Renal cortical epithelial cell (primary cell): ENCODE data around the gene FOXF1. TPM values are rescaled to one million over a fixed set of nuclear protein-coding genes. Genes with fewer than 3 reads are reported as not detected.

Source experiments
- DNase-seq: peaks from one replicate; pipeline ENCODE4 v3.0.0-alpha.2; 2011; ENCODE audit warnings: low read depth
- total RNA-seq: library from RNA; depleted of rRNA; stranded (reverse); fragments of >200 nt; gene quantifications from 2 replicates; pipeline ENCODE4 v1.2.3, GENCODE V29; 2014

Gene FOXF1
- total RNA-seq, 1 donor from 2014 or later: not detected

DNA sequence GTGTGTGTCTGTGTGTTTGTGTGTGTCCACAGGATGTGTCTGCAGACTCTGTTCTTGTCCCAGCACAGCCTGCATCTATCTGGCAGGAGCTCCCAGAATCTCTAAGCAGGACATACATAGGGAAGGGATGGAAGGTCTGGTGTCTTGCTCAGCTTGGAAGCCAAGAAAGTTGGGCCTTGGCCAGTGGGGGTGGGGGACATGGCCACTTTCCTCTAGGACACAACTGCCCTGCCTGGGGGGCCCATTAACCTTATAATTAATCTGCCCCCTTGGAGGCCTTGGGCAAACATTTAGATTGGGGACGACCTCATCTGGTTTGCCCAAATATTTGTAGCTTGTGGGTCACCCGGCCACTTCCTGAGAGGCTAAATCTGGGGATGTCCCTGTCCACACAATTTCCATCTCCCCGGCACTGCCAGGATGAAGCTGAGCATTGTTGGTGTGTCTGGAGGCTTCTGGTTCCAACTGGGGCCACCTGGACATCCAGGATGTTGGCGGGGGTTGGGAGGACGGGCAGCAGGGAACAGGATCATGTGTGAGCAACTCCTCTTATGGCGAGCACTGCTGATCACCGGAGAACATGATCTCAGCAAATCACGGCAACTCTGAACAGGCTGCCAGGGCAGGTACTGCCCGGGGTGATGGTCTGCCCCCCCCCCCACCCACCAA lies 17.2 kb upstream of the FOXF1 start:
- DNase-seq: no peak

DNA sequence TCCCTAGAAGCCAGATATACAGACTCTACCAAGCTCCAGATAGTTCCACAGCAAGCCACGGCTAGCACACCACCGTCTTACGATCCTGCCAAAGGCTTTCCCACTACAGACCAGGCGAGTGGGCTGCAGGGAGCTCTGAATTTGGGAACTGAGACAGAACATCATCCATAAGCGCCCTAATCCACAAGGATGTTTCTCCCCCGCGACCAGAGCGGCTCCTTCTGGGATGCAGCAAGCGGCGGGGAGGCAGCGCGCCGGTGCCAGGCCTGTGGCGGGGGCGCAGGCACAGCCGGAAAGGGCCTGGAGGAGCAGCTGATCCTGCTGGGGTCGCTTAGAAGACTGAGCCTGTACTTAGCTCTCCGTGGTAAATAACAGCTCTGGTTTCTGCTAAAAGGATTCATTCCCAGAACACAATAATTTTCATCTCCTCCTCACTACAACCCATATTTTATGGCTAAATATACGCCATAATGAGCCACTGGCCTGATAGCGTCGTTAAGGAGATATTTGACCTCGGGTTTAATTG lies 16.2 kb upstream of the FOXF1 start:
- DNase-seq: no peak

DNA sequence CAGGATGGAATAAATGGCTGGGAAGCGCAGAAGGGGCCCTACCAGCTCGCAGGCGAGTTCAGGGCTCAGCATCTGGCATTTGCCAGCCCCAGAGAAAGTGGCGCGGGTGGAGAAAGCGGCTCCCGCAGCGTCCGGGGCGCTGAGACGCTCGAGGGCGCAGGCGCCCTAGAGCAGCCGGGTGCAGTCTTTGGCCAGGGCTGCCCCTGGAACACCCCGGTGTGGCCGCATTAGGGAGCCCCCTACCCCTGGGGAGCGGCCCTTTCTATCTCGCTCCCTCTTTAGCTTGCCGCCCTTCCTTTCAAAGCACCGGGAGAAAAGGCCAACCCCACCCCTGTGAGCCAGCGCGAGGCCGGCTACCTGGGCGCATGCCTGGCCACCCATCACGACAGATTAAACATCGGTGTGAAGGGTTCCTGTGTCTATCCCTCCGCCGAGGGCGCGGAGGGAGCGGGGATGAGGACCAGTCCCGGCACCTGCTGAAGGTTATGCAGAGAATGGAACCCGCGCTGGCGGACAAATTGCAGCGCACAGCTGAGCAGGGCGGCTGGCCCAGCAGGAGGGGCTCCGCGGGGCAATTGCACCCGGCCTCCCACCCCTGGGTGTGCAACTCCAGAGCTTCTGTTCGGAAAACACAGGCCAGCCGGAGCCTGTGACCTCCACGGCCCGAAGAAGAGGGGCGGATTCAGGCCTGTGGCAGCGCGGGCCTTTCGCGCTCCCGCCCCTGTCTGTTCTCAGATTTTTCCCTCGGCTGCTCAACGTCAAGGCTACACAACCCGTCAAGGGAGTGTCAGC lies 15.6 kb upstream of the FOXF1 start:
- no peak for DNase-seq

DNA sequence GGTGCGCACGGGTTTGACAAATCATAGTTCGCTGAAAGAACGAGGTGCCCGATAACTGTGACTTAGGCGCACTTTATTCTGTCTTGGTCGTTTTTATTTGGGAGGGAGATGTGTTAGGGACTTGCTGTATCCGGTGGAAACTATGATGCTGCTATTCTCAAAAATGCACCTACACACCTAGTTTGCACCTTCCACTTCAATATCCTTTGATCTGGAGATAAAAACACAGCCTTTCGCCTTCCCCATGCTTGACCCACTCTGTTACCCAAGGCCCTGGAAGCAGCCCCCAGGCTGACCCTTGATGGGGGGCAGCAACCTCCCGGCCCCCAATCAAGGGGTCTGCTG lies 15.0 kb upstream of the FOXF1 start:
- no peak for DNase-seq

DNA sequence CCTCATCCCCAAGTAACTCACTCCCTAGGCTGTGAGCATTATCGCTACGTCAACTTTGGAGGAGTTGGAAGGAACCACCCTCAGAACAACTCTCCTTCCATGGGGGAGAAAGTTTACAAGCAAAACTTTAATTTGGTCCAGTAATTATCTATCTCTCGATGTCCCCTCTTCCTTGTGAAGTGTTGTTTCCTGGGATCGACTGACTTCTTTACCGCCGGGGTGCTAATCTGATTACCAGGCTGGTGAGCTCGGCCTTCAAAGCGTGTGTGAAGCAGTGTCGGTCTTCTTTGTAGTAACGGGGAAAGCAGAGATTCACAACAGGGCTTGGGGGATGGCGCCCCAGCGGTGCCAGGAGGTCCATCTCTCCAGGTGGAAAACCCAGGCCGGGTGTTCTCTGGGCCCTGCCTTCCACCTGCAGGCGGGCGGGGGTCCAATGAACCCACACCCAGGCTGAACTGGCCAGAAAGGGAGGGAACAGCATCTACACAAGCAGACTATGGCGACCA lies 14.5 kb upstream of the FOXF1 start:
- DNase-seq: no peak

DNA sequence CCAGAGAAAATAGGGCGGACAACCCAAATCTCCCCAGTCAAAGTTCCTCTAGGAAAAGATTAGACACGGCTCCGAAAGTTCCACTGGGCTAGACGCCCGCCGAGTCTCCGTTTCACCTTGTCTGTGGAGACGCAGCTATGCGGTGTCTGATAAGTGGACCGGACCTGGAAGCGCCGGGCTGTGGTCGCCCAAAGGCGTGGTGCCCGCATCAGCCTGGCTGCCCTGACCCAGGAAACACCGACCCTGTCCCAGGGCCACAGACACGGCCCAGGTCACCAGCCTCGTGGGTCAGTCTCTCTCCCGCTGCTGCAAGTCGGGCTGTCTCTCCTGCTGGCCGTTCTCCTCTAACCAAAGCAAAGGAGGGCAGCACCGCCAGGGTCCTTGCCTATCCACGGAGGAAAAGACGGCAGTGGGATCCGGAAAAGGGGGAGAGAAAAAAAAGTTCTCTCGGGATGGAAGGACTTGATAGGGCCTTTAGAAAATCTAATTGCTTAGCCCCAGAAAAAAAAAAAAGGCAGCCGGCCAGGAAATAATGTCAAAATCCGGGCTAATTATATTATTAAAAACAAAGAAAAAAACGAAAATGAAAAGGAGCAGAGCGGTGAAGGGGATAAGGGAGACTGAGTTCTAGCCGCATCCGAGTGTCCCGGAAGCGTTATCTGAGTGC lies 13.9 kb upstream of the FOXF1 start:
- no peak for DNase-seq

DNA sequence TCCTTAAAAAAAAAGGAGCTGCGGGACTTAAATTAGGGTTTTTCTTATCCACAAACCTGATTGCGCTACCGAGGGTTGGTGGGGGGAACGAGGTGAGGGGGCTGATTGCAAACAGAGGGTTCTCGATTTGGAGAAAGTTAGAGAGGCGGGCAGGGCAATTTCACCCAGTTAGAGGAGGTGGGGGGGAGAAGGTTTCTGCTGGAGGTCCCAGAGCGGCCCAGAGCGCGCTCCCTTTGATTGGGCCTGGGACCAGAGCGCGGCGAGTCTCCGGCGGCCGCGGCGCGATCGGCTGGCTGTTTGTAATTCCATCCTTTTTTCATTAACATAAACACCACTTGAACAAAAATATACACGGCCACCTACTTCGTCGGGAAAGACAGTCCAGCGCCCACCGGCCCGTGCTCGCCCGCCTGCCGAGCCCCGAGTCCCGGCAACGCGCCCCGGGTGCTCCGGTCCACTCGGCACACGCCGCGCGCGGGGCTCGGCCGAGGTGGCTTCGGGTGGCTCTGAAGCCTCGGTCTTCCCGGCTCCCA lies 13.3 kb upstream of the FOXF1 start:
- no peak for DNase-seq

DNA sequence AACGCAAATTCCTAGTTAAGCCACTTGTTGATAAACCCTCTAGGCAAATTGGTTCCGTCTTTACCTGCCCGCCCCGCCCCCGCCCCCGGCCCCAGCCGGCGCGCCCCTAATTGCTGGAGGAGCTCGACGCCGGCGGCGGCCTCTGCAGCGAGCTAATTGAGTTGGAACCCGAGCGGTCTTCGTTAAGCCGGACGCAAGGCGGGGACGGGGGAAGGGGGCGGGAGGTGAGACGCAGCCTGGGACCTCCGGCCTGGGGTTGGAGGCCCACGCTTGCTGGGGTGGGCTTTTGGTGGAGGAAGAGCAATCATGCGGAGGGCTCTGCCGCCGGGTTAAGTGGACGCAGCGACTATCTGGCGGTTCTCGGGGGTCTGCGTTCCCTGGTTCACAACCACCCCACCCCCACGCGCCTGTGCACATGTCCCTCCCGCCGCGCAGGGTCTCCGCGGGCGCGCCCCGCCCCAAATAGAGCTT lies 12.7 kb upstream of the FOXF1 start:
- no peak for DNase-seq

DNA sequence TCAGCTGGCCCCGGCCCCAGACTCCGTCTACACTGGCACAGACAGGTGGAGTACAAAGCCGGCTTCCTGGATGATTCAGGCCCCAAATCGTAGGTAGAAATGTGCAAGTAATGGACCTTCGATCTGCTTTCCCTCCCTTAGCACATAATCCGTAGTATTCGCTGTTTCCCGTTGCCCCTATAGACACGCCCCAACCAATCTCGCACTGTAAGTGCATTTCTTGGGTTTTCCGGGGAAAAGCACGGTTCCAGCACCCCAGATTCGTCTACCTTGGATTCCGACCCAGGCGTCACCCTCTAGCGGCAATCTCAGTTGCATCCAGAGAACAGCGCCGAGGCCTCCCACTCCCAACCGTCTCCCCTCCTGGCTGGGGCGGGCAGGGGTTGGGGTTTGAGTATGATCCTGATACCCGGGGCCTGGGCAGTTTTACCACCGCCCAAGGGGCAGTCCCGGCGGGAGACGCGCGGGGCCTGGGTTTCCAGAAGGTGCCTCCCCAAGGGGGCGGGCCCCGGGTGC lies 12.1 kb upstream of the FOXF1 start:
- no peak for DNase-seq

DNA sequence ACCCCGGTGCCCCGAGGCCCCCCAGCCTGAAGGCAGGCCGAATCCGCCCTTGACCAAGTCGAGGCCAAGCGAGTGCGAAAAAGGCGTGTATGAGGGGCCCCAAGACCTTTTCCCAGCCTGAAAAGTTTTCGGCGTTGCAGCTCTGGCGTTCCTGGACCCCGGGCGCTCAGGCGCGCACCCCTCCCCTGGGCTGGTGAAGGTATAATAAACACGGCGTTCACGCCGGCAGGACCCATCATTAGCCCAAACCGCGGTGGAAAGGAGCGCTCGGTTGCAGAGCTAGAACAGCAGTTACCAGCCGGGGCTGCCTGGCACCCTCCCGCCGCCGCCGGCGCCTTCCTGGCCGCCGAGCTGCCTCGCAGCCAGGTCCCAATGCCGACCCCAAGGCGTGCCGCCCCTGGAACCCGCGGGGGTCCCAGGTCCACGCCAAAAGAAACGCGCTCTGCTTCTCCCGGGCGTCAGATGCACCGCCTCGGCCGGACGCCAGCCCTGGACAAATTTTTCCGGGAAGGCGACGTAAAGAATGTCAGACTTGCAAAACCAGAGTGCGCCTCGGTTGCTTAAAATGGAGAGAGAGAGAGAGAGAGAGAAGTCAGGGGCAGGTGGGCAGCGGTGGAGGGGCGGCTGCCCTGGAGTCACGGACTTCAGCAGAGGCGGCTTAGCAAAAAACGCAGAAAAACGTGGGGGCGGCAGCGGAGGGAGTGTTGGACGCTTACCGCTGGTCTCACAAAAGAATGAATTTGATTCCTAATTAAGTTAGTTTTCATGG lies 11.5 kb upstream of the FOXF1 start:
- DNase-seq: no peak

DNA sequence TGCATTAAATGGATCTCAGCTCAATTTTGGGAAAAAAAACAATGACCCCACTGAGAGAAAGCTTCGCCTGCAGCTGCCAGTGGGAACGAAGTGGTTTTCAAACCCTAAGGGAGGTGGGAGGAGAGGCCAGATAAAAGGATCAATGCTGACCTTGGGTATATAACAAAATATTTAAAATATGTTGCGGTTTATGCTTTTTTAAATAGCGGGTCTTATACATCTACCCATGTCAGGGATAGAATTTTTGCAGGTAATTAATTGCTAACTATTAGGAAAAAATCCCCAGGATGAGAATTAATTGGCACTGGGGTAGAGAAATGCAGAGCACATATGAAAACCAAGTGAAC lies 10.9 kb upstream of the FOXF1 start:
- no peak for DNase-seq

DNA sequence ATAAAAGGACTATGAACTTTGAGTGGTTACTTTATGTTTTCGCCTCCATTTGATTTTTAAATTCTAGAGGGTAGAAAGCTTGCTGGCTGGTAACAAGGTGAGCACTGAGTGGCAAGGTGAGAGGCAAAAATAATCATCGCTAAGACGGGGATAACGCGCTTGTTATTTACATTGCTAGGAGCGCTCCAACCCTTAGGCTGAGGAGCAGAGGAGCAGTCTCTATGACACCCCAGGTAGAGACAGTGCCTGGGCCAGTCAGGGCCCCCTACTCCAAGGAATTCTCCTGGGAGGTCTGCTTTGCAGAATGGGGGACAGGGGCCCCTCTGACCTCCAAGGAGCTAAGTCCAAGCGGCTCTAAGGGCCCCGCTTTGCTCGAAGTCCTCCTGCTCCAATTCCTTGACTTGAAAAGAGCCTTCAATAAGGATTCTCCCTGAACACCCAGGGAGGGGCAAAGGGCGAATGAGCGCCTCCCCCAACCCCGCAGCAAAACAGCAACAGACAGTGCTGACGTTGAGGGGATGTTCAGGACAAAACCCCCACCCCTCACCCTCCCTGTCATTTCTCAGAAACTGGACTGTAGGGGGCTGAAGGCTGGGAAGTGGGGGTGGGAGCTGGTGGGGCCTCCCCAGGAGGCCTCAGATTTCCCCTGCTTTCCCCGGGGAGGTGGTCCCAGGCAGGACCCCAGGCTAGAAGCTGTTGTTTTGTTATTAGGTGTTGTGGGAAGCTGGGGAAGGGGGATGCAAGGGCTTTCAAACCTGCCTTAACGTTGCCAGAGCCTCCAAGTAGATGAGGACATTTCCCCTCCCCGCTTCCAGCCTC lies 10.2 kb upstream of the FOXF1 start:
- DNase-seq: no peak

DNA sequence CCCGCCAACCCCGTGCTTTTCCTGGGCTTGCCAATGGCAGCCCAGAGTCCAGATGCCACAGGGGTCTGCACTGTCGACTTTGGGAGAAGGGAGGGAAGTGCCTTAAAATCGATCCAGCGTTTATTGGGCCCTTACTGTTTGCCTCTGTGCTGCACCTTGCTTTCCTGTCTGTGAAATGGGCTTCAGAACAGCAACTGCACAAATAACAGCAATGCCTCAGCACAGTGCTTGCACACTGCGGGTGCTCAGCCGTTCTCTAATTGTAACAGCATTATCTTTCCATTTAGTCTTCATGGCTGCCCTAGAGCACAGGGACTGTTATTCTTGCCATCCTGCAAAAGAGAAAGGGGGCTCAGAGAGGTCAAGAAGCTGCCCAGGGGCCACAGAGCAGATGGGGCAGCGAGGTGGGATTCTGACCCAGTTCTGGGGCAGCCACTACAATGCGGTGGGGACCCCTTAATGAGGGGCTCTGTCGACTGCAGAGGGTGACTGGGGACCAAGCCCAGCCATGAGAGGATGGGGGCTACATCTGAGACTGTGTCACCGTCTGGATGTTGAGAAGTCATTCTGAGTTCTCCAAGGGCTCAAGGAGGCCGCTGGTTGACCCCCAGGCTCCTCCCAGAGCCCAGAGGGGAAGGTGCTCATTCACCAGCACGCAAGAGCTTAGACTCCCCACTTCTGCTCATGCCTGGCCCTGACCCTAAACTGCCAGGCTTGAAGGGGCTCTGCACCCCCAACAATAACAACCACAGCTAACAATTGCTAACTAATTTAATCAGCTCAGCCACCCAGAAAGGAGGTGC lies 9.4 kb upstream of the FOXF1 start:
- no peak for DNase-seq

DNA sequence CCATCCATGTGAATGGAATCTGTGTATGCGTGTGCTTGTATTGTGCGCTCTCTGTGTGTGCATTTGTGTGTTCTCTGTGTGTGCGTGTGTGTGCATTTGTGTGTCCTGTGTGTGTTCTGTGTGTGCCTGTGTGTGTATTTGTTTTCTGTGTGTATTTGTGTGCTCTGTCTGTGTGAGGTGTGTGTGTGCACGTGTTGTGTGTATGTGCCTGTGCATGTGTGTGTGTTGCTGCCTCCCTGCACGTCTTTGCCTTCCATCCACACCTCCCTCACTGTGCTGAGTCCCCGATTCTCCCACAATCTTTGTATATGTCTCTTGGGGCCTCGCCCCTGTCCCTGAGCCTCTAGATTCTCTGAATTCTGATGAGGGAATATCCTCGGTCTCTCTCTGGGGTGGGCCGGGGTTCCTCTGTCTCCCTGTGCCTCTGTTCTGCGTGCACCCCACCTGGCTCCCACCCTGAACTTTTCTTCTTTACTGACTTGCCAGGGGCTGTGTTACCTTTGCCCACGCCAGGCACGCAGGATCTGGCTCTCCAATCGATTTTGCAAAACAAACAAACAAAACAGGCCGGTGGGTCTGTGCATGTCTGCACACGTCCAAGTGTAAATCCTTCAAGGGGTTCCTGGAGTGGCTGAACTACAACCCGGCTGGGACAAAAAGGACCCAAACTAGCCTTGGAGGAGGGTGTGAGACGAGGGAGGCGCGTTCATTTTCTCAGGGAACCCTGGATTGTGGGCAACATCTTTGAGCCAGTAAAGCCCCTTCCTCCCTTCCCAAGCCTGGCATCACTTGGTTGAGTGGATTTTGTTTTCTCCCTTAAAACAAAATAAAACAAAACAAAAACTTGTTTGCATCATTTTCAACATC lies 8.1 kb upstream of the FOXF1 start:
- no peak for DNase-seq

DNA sequence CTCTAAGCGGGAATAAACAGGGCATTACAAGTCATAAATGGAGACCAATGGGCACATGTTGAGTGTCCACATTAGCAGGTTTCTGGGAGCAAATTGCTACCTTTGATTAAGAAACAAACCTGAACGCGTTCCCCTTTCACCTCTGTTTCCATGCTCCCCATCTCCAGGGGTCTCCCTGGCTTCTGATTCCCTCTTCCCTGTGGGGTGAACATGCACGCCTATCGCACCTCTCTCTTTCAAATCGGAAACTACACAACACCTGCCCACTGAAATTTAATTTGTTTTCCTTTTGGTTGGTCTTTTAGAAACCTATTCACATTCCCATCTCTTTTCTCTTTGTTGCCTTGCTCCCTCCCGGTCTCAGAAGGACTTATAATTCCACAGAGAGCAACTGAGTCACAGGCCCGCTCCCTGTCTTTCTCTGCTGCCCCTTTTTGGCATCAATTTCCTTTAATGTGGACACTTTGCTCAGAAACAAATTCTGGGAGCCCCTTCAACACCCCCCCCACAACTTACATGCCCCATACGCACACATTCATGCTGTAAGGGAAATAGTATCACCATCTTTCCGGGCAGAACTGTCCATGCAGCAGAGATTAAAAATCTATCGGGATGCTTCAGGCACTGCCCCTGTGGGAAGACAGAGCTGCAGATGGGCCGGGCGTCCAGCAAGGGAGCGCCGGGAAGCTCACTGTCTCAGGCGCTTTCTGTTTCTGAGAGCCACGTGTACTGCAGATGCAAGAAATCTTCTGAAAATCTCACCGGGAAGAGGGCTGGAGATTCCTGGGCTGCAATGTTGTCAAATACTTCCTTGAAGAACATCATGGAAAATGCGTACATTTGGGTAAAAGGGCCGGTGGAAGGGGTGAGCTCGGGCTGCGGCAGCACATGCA lies 7.2 kb upstream of the FOXF1 start:
- DNase-seq: no peak

DNA sequence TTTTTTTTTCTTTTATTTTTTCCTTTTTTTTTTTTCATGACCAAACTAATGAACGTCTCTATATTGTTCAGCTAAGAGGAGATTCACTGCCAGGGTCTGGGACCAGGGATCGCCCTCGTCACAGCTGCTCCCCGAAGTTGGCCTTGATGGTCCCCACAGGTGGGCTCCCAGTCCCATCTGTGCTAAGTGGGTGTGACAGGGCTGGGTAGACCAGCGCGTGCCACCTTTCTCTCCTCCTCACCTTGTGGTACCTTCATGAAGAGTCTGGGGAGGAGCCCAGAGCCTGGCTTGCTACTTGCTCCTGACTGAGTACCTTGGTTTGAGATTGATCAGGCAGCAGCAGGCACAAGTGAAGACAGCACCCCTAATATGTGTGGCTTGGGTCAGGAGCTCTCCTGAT lies 6.5 kb upstream of the FOXF1 start:
- no peak for DNase-seq

DNA sequence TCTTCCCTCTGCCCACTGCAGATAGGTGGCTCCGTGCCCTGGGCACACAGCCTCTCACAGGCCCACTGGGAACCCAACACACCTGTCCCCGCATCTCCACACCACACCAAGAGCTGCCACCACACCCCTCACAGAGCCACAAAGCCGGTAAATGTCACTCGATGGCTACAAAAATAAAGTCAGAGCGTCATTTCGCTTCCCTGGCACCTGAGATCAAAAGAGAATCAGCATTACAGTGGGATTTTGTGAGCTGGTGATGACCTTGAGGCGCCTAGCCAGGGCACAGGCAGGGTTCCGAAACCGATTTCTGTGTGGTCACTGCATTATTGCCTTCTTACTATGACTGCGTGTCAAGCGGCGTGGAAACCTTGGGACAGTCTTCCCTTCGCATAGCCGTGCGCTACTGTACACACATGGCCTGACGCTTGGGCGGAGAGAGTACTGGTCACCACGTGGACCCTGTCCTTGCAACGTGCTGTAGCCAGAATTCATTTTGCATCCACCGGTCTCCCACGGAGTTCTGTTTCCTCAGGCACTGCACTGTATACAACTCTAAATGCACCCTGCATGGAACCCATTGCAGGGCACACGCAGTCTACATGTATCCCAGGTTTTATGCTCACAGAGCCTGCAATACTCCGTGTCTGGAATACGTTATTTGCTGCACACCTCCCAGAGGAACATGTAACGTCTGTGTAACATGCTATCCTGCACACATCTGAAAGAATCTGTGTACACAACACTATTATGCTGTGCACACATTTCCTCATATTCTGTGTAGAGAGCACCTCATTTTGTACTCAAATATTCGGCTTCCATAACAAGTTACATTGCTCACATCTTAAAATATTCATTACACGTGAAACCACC lies 5.8 kb upstream of the FOXF1 start:
- no peak for DNase-seq
